Suprapubic skin (tissue), 4 donors: ENCODE results near the gene UPF3B. TPM values are rescaled to one million over a fixed set of nuclear protein-coding genes. Genes with fewer than 3 reads are reported as not detected.

Experiments used
- DNase-seq, 2 donors: peaks; one replicate each; pipeline ENCODE4 v3.0.0-alpha.2; 2019; ENCODE audit warnings: low spot score in 2 of 2
- H3K27ac ChIP-seq: fragments of 200-600 bp; sonication (generic); one replicate; pipeline ENCODE4 v1.5.1; 2019
- H3K27me3 ChIP-seq: fragments of 200-600 bp; sonication (generic); one replicate; pipeline ENCODE4 v1.5.1; 2019
- H3K36me3 ChIP-seq: fragments of 200-600 bp; sonication (generic); one replicate; pipeline ENCODE4 v1.5.1; 2019
- H3K4me1 ChIP-seq: fragments of 200-600 bp; sonication (generic); one replicate; pipeline ENCODE4 v1.5.1; 2019
- H3K4me3 ChIP-seq: fragments of 200-600 bp; sonication (generic); one replicate; pipeline ENCODE4 v1.5.1; 2019; ENCODE audit warnings: mild to moderate bottlenecking
- H3K9me3 ChIP-seq: fragments of 200-600 bp; sonication (generic); one replicate; pipeline ENCODE4 v1.5.1; 2019
- CTCF ChIP-seq, 2 donors: fragments of 200-600 bp in 1 of 2; fragments of 450-650 bp in 1 of 2; sonication (generic) in 1 of 2; IDR thresholded peaks; one replicate each; pipeline ENCODE4 v1.5.1; 2016 to 2019; ENCODE audit warnings: antibody characterized with exemption in 2 of 2, mild to moderate bottlenecking in 1 of 2, moderate library complexity in 1 of 2
- EP300 ChIP-seq: sonication (generic); formaldehyde crosslinking; IDR thresholded peaks from one replicate; pipeline ENCODE4 v1.6.1; 2017; ENCODE audit warnings: antibody characterized with exemption
- POLR2A ChIP-seq, 2 donors: fragments of 450-650 bp; IDR thresholded peaks; one replicate each; pipeline ENCODE4 v1.6.1; 2017; ENCODE audit warnings: antibody characterized with exemption in 2 of 2, mild to moderate bottlenecking in 2 of 2, moderate library complexity in 2 of 2
- POLR2AphosphoS5 ChIP-seq, 3 donors: sonication (generic); formaldehyde crosslinking; IDR thresholded peaks; one replicate each; pipeline ENCODE4 v1.6.1; 2017; ENCODE audit warnings: antibody characterized with exemption in 3 of 3
- WGBS: methylation state at CpG from one replicate; pipeline ENCODE4 v1.1.5; 2018; 5-methylcytosine and 5-hydroxymethylcytosine counted together
- total RNA-seq, 4 donors: library from RNA; depleted of rRNA; stranded (reverse); fragments of >200 nt; gene quantifications; one replicate each; pipeline ENCODE4 v1.1.0, GENCODE V29; 2016

The UPF3B gene
- total RNA-seq, 4 donors from 2014 or later = 2.7 to 6.6 (median 5.5) TPM

- TF ChIP-seq CTCF (IDR thresholded peaks at IDR 0.05) = peak; percentile 15 to 48
- TF ChIP-seq POLR2AphosphoS5 (IDR thresholded peaks at IDR 0.05) = no peak
- no peak for TF ChIP-seq EP300
- TF ChIP-seq POLR2A (IDR thresholded peaks at IDR 0.05) = no peak
- H3K36me3 ChIP-seq = no peaks in the 10 kb centered on the region
- no peaks in the 10 kb centered on the region for H3K27me3 ChIP-seq
- peak; percentile 74 to 78 for DNase-seq
- no peaks in the 10 kb centered on the region for H3K4me1 ChIP-seq
- 57% methylated on average over 16 of the region's 40 CpGs for WGBS
- H3K27ac ChIP-seq = no peak overlapping the region
- peak overlapping the region; percentile 32 for H3K4me3 ChIP-seq
- H3K9me3 ChIP-seq = no peaks in the 10 kb centered on the region
Measured at GRCh38 chrX:119887721-119888425, 35.1 kb upstream of the UPF3B start.

GRCh38 chrX:119885554-119886428 lies 33.0 kb upstream of the UPF3B start:
- no peaks in the 10 kb centered on the region for H3K4me1 ChIP-seq
- no peak for DNase-seq
- no peak overlapping the region for H3K27ac ChIP-seq
- WGBS = 74% methylated on average over 11 of the region's 11 CpGs
- H3K4me3 ChIP-seq = no peak overlapping the region
- TF ChIP-seq EP300 (no peak), POLR2AphosphoS5 (IDR thresholded peaks at IDR 0.05) (no peak), POLR2A (IDR thresholded peaks at IDR 0.05) (no peak), CTCF (IDR thresholded peaks at IDR 0.05) (no peak)
- H3K9me3 ChIP-seq = no peaks in the 10 kb centered on the region
- H3K36me3 ChIP-seq = no peaks in the 10 kb centered on the region
- no peaks in the 10 kb centered on the region for H3K27me3 ChIP-seq

GRCh38 chrX:119880552-119881437 lies 28.0 kb upstream of the UPF3B start:
- H3K4me3 ChIP-seq = no peak overlapping the region
- WGBS = 65% methylated on average over 11 of the region's 11 CpGs
- H3K27me3 ChIP-seq = no peaks in the 10 kb centered on the region
- H3K27ac ChIP-seq = no peak overlapping the region
- H3K36me3 ChIP-seq = peaks cover 16% of the 10 kb centered on the region
- no peaks in the 10 kb centered on the region for H3K4me1 ChIP-seq
- peak in 1 of 2 donors; percentile 53 for TF ChIP-seq CTCF (IDR thresholded peaks at IDR 0.05)
- TF ChIP-seq EP300 = no peak
- no peak for TF ChIP-seq POLR2A (IDR thresholded peaks at IDR 0.05)
- DNase-seq = no peak
- no peaks in the 10 kb centered on the region for H3K9me3 ChIP-seq

GRCh38 chrX:119880076-119880475 lies 27.3 kb upstream of the UPF3B start:
- WGBS = 80% methylated on average over 5 of the region's 5 CpGs
- no peaks in the 10 kb centered on the region for H3K9me3 ChIP-seq
- H3K27ac ChIP-seq = no peak overlapping the region
- peaks cover 16% of the 10 kb centered on the region for H3K36me3 ChIP-seq
- H3K27me3 ChIP-seq = no peaks in the 10 kb centered on the region
- H3K4me3 ChIP-seq = no peak overlapping the region
- no peak for DNase-seq
- H3K4me1 ChIP-seq = no peaks in the 10 kb centered on the region
- TF ChIP-seq POLR2A (IDR thresholded peaks at IDR 0.05) = no peak
- no peak for TF ChIP-seq EP300
- TF ChIP-seq POLR2AphosphoS5 (IDR thresholded peaks at IDR 0.05) = no peak
- TF ChIP-seq CTCF (IDR thresholded peaks at IDR 0.05) = no peak
